CD4-positive, alpha-beta T cell treated with Interferon alpha-2 for 1 hour (primary cell): ENCODE results near the gene KCP.

Experiments
- DNase-seq, 2 donors: peaks; one replicate each; pipeline ENCODE4 v3.0.0-alpha.2; 2020 to 2022

KCP gene

GRCh38 chr7:128885370-128886187 is 24.9 kb downstream of the KCP start:
- no peak for DNase-seq

- DNase-seq = no peak
Measured at GRCh38 chr7:128884561-128885369, 25.7 kb downstream of the KCP start.

- peak; percentile 76 to 85 for DNase-seq
Measured at GRCh38 chr7:128883622-128884448, 26.7 kb downstream of the KCP start.

- no peak for DNase-seq
Measured at GRCh38 chr7:128882134-128882533, 28.4 kb downstream of the KCP start.

- DNase-seq = no peak
Measured at GRCh38 chr7:128881458-128882125, 28.9 kb downstream of the KCP start.

- DNase-seq = no peak
Measured at GRCh38 chr7:128880791-128881457, 29.6 kb downstream of the KCP start.

GRCh38 chr7:128879939-128880746 is 30.4 kb downstream of the KCP start:
- no peak for DNase-seq

- DNase-seq = no peak
Measured at GRCh38 chr7:128879461-128879938, 31.0 kb downstream of the KCP start.

- DNase-seq = no peak
Measured at GRCh38 chr7:128878226-128879105, 32.0 kb downstream of the KCP start.

- DNase-seq = no peak
Measured at GRCh38 chr7:128877756-128878120, 32.8 kb downstream of the KCP start.

- no peak for DNase-seq
Measured at GRCh38 chr7:128876978-128877755, 33.3 kb downstream of the KCP start.

GRCh38 chr7:128876586-128876977 is 33.9 kb downstream of the KCP start:
- no peak for DNase-seq

- no peak for DNase-seq
Measured at GRCh38 chr7:128876127-128876526, 34.4 kb downstream of the KCP start.

- DNase-seq = no peak
Measured at GRCh38 chr7:128875523-128875948, 35.0 kb downstream of the KCP start.

- DNase-seq = no peak
Measured at GRCh38 chr7:128874140-128875031, 36.1 kb downstream of the KCP start.

GRCh38 chr7:128873234-128873633 is 37.3 kb downstream of the KCP start:
- no peak for DNase-seq

GRCh38 chr7:128872394-128872824 is 38.1 kb downstream of the KCP start:
- no peak for DNase-seq

GRCh38 chr7:128871050-128871449 is 39.5 kb downstream of the KCP start:
- DNase-seq = no peak
